Caco-2 (cell line): Measurements from ENCODE around the gene ANGPTL1. TPM values are rescaled to one million over a fixed set of nuclear protein-coding genes. Genes with fewer than 3 reads are reported as not detected.

ENCODE experiments used
- BruUV-seq: library from RNA; stranded (reverse); fragments of 400-500 nt; replicated peaks from 2 replicates; lab custom pipeline; 2021; lab: Mats Ljungman, UMichigan
- CTCF ChIA-PET: fragments of 300-600 bp; sonication (Branson Sonifier 250); formaldehyde crosslinking; loops from one replicate; lab custom pipeline; 2022; ENCODE audit warnings: antibody characterized with exemption; lab: Charles Lee
- POLR2A ChIA-PET: fragments of 300-600 bp; sonication (Branson Sonifier 250); formaldehyde crosslinking; loops from one replicate; lab custom pipeline; 2022; ENCODE audit warnings: antibody characterized with exemption; lab: Charles Lee
- DNase-seq, 2 experiments: peaks; one replicate each; pipeline versions ENCODE4 v3.0.0 to v3.0.0-alpha.2; 2020 to 2022
- H3K27me3 ChIP-seq: replicated peaks from 2 replicates; pipeline ENCODE4 v1.6.0; 2011; ENCODE audit warnings: low read length; ENCODE audit not compliant: control insufficient read depth, insufficient read depth
- H3K36me3 ChIP-seq: 2 replicates; pipeline ENCODE4 v1.5.1; 2011; ENCODE audit warnings: low read length; ENCODE audit not compliant: control insufficient read depth, insufficient read depth
- H3K4me1 ChIP-seq: fragments of 250-450 bp; sonication (Bioruptor Pico); 2 replicates; pipeline ENCODE4 v1.5.1; 2020; ENCODE audit warnings: mild to moderate bottlenecking
- H3K4me3 ChIP-seq: 2 replicates; pipeline ENCODE4 v1.5.1; 2011; ENCODE audit warnings: low read depth, mild to moderate bottlenecking, control low read depth, low read length
- H3K9me3 ChIP-seq: fragments of 250-450 bp; sonication (Bioruptor Pico); 2 replicates; pipeline ENCODE4 v1.5.1; 2020; ENCODE audit warnings: mild to moderate bottlenecking, moderate library complexity
- H3K27ac Mint-ChIP-seq: one replicate; pipeline ENCODE4 v1.8.0; 2022; ENCODE audit warnings: mixed read lengths; ENCODE audit not compliant: unreplicated experiment
- H3K27me3 Mint-ChIP-seq: one replicate; pipeline ENCODE4 v1.8.0; 2022; ENCODE audit warnings: mixed read lengths; ENCODE audit not compliant: insufficient read depth, unreplicated experiment
- H3K36me3 Mint-ChIP-seq: one replicate; pipeline ENCODE4 v1.8.0; 2022; ENCODE audit warnings: mild to moderate bottlenecking, mixed read lengths; ENCODE audit not compliant: insufficient read depth, unreplicated experiment
- H3K4me1 Mint-ChIP-seq: one replicate; pipeline ENCODE4 v1.8.0; 2022; ENCODE audit warnings: low read depth, mixed read lengths; ENCODE audit not compliant: unreplicated experiment
- H3K4me3 Mint-ChIP-seq: one replicate; pipeline ENCODE4 v1.8.0; 2022; ENCODE audit warnings: mild to moderate bottlenecking, moderate library complexity, mixed read lengths; ENCODE audit not compliant: unreplicated experiment
- H3K9me3 Mint-ChIP-seq: one replicate; pipeline ENCODE4 v1.8.0; 2022; ENCODE audit warnings: mixed read lengths; ENCODE audit not compliant: unreplicated experiment
- intact Hi-C: fragments of 100-400 bp; cut with micrococcal nuclease; formaldehyde crosslinking; loops from one replicate; pipeline ENCODE4 v1.10.0; 2022; ENCODE audit not compliant: unreplicated experiment
- total RNA-seq: library from RNA; stranded (reverse); gene quantifications from 2 replicates; pipeline ENCODE4 v1.2.3, GENCODE V29; 2022
- TF ChIP-seq, protein P1 (sequence below), 2 experiments: fragments of 200-600 bp in 1 of 2; IDR thresholded peaks; 1 replicate in 1 of 2; 2 replicates in 1 of 2; pipeline versions ENCODE4 v1.5.1 to v1.8.0; 2011 to 2022; ENCODE audit warnings: antibody characterized with exemption in 1 of 2, control low read depth in 1 of 2, inconsistent platforms in 1 of 2, low read depth in 1 of 2, low read length in 1 of 2, mild to moderate bottlenecking in 1 of 2, moderate library complexity in 1 of 2; ENCODE audit not compliant: insufficient read depth in 1 of 2, severe bottlenecking in 1 of 2, unreplicated experiment in 1 of 2

The ANGPTL1 gene
- total RNA-seq, 1 experiment from 2014 or later: not detected

DNA sequence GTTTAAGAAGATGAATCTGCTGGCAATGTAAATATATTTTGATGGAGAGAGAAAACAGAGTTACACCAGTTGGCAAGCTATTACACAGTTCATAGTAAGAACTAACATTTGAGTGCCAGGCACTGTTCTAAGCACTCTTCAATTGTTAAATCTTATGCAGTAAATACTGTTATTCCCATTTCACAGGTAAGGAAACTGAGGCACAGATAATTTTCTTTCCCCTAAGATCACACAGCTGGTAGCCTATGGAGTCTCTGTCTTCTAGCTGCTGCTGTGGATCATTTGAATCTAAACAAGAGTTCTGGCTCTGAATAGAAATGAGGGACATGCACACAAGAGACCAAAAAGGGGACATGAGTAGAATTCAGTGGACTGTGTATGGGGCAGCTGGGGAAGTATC lies 8.0 kb downstream of the ANGPTL1 start:
- peaks cover 9% of the 10 kb centered on the region for H3K36me3 Mint-ChIP-seq
- CTCF ChIA-PET: no interaction called here
- H3K27ac Mint-ChIP-seq: no peak overlapping the region
- Histone ChIP-seq H3K4me3 (no peak overlapping the region), H3K9me3 (no peaks in the 10 kb centered on the region), H3K4me1 (no peaks in the 10 kb centered on the region), H3K36me3 (no peaks in the 10 kb centered on the region), H3K27me3 (no peaks in the 10 kb centered on the region)
- TF ChIP-seq, protein P1, sequence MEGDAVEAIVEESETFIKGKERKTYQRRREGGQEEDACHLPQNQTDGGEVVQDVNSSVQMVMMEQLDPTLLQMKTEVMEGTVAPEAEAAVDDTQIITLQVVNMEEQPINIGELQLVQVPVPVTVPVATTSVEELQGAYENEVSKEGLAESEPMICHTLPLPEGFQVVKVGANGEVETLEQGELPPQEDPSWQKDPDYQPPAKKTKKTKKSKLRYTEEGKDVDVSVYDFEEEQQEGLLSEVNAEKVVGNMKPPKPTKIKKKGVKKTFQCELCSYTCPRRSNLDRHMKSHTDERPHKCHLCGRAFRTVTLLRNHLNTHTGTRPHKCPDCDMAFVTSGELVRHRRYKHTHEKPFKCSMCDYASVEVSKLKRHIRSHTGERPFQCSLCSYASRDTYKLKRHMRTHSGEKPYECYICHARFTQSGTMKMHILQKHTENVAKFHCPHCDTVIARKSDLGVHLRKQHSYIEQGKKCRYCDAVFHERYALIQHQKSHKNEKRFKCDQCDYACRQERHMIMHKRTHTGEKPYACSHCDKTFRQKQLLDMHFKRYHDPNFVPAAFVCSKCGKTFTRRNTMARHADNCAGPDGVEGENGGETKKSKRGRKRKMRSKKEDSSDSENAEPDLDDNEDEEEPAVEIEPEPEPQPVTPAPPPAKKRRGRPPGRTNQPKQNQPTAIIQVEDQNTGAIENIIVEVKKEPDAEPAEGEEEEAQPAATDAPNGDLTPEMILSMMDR (IDR thresholded peaks at IDR 0.05; ENCODE audit: insufficient read depth in 1 of 2, low read depth in 1 of 2, low read length in 1 of 2, severe bottlenecking in 1 of 2, unreplicated experiment in 1 of 2): no peak
- intact Hi-C loops: loop anchor here (10.0 kb wide), 1 partner anchor 318 kb away; no protein-coding TSS in a partner anchor
- no peak for DNase-seq
- no peak overlapping the region for H3K4me3 Mint-ChIP-seq
- no peaks in the 10 kb centered on the region for H3K27me3 Mint-ChIP-seq
- H3K9me3 Mint-ChIP-seq: no peaks in the 10 kb centered on the region
- POLR2A ChIA-PET: no interaction called here
- BruUV-seq: no TSS peak
- H3K4me1 Mint-ChIP-seq: peaks cover 7% of the 10 kb centered on the region

DNA sequence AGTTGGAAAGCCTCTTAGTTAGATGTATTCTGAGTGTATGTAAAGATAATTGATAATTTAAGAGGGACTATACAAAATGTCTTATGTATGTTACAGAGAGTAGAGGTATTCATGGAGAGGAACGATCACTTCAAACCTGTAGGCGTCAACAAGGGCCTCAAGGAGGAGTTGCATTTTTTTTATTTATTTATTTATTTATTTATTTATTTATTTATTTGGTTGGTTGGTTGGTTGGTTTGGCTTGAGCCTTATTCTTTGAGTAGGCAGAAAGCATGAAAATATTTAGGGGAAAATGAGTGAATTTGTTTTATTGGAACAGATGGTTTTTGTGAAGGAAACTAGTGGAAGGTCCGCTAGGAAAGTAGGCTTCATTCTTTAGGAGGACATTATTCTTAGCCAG lies 8.5 kb downstream of the ANGPTL1 start:
- BruUV-seq: no TSS peak

DNA sequence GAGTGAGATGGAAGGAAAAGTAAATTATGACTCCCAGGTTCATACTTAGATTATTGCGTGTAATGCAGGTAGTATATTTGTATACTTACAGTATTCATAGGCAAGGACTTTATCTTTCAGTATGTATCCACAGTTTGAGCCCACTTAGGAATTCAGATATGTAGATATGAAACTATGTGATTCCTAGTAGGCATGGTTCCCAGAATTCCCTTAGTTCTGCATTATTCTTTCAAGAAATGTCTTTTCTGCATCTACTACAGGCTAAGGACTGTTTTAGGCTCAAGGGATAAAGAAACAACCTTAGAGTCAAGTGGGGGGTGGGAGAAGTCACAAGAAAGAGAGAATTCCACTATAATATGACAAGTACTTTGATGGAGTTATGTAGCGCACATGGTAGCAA lies 13.8 kb downstream of the ANGPTL1 start:
- Histone ChIP-seq H3K4me1 (no peaks in the 10 kb centered on the region), H3K27me3 (no peaks in the 10 kb centered on the region), H3K4me3 (no peak overlapping the region), H3K36me3 (no peaks in the 10 kb centered on the region), H3K9me3 (no peaks in the 10 kb centered on the region)
- no peak for DNase-seq
- ChIA-PET CTCF (no interaction called here), POLR2A (no interaction called here)
- intact Hi-C loops: no loop called here
- H3K27ac Mint-ChIP-seq: no peak overlapping the region
- no peaks in the 10 kb centered on the region for H3K4me1 Mint-ChIP-seq
- TF ChIP-seq, protein P1 (IDR thresholded peaks at IDR 0.05; ENCODE audit: insufficient read depth in 1 of 2, low read depth in 1 of 2, low read length in 1 of 2, severe bottlenecking in 1 of 2, unreplicated experiment in 1 of 2): no peak
- no peaks in the 10 kb centered on the region for H3K9me3 Mint-ChIP-seq
- H3K36me3 Mint-ChIP-seq: no peaks in the 10 kb centered on the region
- H3K4me3 Mint-ChIP-seq: no peak overlapping the region
- no peaks in the 10 kb centered on the region for H3K27me3 Mint-ChIP-seq
- BruUV-seq: no TSS peak

More for the DNA sequence above, 8.5 kb downstream of the ANGPTL1 start:
- no peak overlapping the region for H3K4me3 Mint-ChIP-seq
- DNase-seq: no peak
- TF ChIP-seq, protein P1 (IDR thresholded peaks at IDR 0.05; ENCODE audit: insufficient read depth in 1 of 2, low read depth in 1 of 2, low read length in 1 of 2, severe bottlenecking in 1 of 2, unreplicated experiment in 1 of 2): no peak
- POLR2A ChIA-PET: no interaction called here
- CTCF ChIA-PET: no interaction called here
- no peaks in the 10 kb centered on the region for H3K9me3 Mint-ChIP-seq
- no peak overlapping the region for H3K27ac Mint-ChIP-seq
- Histone ChIP-seq H3K36me3 (no peaks in the 10 kb centered on the region), H3K4me1 (no peaks in the 10 kb centered on the region), H3K4me3 (no peak overlapping the region), H3K9me3 (no peaks in the 10 kb centered on the region), H3K27me3 (no peaks in the 10 kb centered on the region)
- H3K36me3 Mint-ChIP-seq: peaks cover 9% of the 10 kb centered on the region
- H3K4me1 Mint-ChIP-seq: peaks cover 7% of the 10 kb centered on the region
- H3K27me3 Mint-ChIP-seq: no peaks in the 10 kb centered on the region
- intact Hi-C loops: loop anchor here (10.0 kb wide), 1 partner anchor 318 kb away; no protein-coding TSS in a partner anchor
